ENCODE results near the gene ISG15. TPM values are rescaled to one million over a fixed set of nuclear protein-coding genes. Genes with fewer than 3 reads are reported as not detected.

ISG15 gene
- 31.4 and 283 TPM in 2 replicates for total RNA-seq

DNA sequence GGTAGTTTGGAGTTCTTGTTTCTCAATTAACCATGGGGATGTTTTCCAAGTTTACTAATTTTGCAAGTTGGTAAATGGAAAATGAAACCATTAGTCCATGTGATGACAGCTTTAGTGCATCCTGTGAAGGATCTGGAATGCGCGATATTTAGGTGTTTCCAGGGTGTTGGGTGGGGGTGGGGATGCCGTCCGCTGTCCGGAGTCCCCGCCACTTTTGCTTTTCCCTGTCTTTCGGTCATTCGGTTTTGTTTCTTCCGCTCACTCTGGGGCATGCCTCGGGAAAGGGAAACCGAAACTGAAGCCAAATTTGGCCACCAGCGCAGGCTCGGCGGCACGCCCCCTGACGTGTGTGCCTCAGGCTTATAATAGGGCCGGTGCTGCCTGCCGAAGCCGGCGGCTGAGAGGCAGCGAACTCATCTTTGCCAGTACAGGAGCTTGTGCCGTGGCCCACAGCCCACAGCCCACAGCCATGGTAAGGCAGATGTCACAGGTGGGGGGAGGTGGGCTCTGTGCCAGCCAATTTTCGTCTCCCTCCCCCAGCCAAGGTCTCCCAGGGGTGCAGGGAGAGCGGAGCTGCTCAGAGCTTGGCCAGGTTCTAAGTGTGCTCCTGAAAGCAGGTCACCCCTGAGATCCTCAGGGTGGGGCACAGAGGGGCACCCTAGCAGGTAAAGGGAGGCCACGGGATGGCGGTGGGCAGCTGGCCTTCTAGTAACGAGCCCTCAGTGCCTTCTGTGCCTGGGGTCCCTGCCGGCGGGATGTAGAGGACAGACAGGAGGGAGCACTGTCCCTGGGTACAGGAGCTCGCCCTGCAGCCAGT is at the start of gene ISG15:
TSS of gene ISG15 (plus strand) at position 393 of the 817 bp plus-strand sequence. CDS start at position 470, 77 bp downstream.

DNA sequence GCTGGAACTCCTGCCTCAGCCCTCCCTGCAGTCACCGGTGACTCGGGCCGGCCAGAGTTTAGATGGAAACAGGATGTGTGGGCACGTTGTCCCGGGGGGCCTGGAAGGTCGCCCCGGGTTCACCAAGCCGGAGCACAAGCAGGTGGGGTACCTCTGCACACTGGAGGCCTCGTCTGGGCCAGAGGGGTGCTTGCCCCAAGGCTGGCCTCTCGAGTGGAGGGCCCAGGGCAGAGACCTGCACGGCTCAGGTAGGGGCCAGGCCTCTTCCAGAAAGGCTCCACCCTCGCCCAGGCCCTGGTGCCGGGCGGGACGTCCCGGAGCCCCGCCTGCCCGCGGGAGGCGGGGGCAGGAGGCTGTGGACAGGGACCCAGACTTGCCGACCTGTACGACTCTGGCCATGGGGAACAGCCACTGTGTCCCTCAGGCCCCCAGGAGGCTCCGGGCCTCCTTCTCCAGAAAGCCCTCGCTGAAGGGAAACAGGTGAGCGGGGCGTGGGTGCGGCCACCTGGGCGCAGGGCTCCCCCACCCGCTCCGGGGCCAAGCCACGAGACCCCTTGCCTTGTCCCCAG is 47.1 kb upstream of the ISG15 start, which contains the start of gene PLEKHN1:
TSS of gene PLEKHN1 (plus strand) at position 348 of the 569 bp plus-strand sequence. CDS start at position 398, 50 bp downstream.

DNA sequence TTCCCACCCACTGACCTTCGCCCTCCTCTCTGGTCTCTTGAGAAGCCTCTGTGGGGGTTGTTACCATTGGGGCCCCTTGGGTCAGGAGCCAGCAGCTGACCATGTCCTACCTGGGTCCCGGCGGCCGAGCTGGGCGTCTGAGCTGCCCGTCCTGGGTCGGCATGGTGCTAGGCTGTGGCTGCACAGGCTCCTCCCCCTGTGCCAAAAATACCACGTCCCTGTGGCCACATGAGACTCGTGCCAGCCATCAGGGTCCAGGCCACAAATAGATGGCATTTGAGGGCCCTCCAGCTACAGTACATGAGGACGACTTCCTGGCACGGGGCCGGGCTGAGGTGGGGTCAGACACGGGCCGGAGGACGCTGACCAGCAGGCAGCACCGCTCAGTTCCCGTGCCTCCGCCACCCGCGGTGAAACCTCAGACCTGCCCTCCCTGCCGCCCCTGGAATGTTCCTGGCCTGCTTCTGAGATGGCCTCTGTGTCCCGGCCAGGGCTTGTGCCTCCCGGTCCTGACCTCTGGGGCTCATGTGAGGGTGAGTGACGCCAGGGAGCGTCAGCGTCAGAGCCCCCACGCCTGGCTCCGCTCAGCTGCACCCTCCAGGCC is 31.2 kb upstream of the ISG15 start, which contains the start of gene PERM1:
TSS of gene PERM1 (minus strand) at position 139 of the 604 bp plus-strand sequence. CDS start 1,064 bp downstream, outside the sequence.

DNA sequence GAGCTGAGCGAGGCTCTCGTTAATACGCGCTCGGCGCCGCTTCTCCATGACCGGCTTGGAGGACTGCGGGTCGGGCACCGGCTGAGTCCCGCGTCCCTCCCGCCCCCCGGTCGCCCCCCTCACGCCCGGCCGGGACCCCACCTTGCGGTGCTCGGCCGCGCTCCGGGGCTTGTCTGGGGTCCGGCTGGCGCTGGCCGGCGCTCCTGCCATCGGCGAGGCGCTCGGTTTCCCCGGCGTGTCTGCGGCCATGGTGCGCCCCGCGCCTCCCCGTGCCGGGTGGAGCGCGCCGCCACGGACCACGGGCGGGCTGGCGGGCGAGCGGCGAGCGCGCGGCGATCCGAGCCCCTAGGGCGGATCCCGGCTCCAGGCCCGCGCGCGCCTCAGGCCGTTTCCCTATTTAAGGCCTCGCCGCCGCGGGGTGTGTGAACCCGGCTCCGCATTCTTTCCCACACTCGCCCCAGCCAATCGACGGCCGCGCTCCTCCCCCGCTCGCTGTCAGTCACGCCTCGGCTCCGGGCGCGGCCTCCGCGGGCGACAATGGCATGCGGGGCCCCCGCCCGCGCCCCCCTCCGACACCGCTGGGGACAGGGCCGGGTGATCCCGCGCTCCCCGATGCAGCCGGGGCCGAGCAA is 13.5 kb upstream of the ISG15 start, which contains the start of gene HES4:
TSS of gene HES4 (minus strand) at position 373 of the 632 bp plus-strand sequence. CDS start at position 249, 124 bp downstream.

DNA sequence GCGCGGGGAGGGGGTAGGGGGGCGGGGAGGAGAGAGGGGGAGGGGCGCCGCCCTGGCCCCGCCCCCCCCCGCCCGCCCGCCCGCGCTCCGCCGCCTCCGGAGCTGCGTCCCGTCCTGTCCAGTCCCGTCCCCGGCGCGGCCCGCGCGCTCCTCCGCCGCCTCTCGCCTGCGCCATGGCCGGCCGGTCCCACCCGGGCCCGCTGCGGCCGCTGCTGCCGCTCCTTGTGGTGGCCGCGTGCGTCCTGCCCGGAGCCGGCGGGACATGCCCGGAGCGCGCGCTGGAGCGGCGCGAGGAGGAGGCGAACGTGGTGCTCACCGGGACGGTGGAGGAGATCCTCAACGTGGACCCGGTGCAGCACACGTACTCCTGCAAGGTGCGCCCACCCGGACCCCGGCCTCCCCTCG is 6.7 kb downstream of the ISG15 start, which contains the start of gene AGRN:
TSS of gene AGRN (plus strand) at position 121 of the 405 bp plus-strand sequence. CDS start at position 174, 53 bp downstream.

Other genes with a start within 250 kb of the ISG15 start
- 30.3 and 46.1 TPM in 2 replicates for gene SAMD11, start 89.6 kb upstream of the ISG15 start, total RNA-seq
- gene NOC2L, start 54.2 kb upstream of the ISG15 start, total RNA-seq, result 69.9 and 96.8 TPM in 2 replicates
- 4.4 and 28.1 TPM in 2 replicates for gene KLHL17, start 52.9 kb upstream of the ISG15 start, total RNA-seq
- 1.4 TPM in 1 of 2 replicates, not detected in the other for gene PLEKHN1, start 47.0 kb upstream of the ISG15 start, total RNA-seq
- gene PERM1, start 31.4 kb upstream of the ISG15 start, total RNA-seq, result not detected in 2 replicates
- gene HES4, start 13.4 kb upstream of the ISG15 start, total RNA-seq, result 11.4 and 13.4 TPM in 2 replicates
- gene AGRN, start 6.6 kb downstream of the ISG15 start, total RNA-seq, result 96.1 and 101 TPM in 2 replicates
- not detected in 2 replicates for gene RNF223, start 60.8 kb downstream of the ISG15 start, total RNA-seq
- gene C1orf159, start 102.6 kb downstream of the ISG15 start, total RNA-seq, result 14.1 and 14.8 TPM in 2 replicates
- gene TTLL10, start 160.4 kb downstream of the ISG15 start, total RNA-seq, result not detected in 2 replicates
- gene TNFRSF18, start 193.1 kb downstream of the ISG15 start, total RNA-seq, result 0.08 and 2.1 TPM in 2 replicates
- gene TNFRSF4, start 200.7 kb downstream of the ISG15 start, total RNA-seq, result 2.3 TPM in 1 of 2 replicates, not detected in the other
- 198 and 213 TPM in 2 replicates for gene SDF4, start 218.5 kb downstream of the ISG15 start, total RNA-seq
- gene B3GALT6, start 218.7 kb downstream of the ISG15 start, total RNA-seq, result 31.2 and 33.3 TPM in 2 replicates
- 0.88 and 1.0 TPM in 2 replicates for gene C1QTNF12, start 233.2 kb downstream of the ISG15 start, total RNA-seq

All from epithelial cell of alveolus of lung (primary cell).